Tibial nerve (tissue), 4 donors: ENCODE data around the gene CLCN7. TPM values are rescaled to one million over a fixed set of nuclear protein-coding genes. Genes with fewer than 3 reads are reported as not detected.

Experiments
- DNase-seq, 2 donors: peaks; one replicate each; pipeline ENCODE4 v3.0.0-alpha.2; 2019; ENCODE audit warnings: low spot score in 2 of 2
- H3K27ac ChIP-seq, 4 donors: fragments of 200-600 bp; sonication (generic) in 3 of 4; one replicate each; pipeline ENCODE4 v1.5.1; 2017 to 2019; ENCODE audit warnings: mild to moderate bottlenecking in 1 of 4
- H3K27me3 ChIP-seq, 2 donors: fragments of 200-600 bp; sonication (generic) in 1 of 2; one replicate each; pipeline versions ENCODE4 v1.5.1 to v1.6.0; 2017 to 2019
- H3K36me3 ChIP-seq, 3 donors: fragments of 200-600 bp; sonication (generic); one replicate each; pipeline ENCODE4 v1.5.1; 2018 to 2019
- H3K4me1 ChIP-seq, 4 donors: fragments of 200-600 bp; sonication (generic) in 3 of 4; one replicate each; pipeline ENCODE4 v1.5.1; 2017 to 2019
- H3K4me3 ChIP-seq, 4 donors: fragments of 200-600 bp; sonication (generic) in 3 of 4; one replicate each; pipeline ENCODE4 v1.5.1; 2017 to 2019; ENCODE audit warnings: mild to moderate bottlenecking in 1 of 4, moderate library complexity in 1 of 4
- H3K9me3 ChIP-seq, 4 donors: fragments of 200-600 bp; sonication (generic) in 3 of 4; one replicate each; pipeline ENCODE4 v1.5.1; 2017 to 2019
- EP300 ChIP-seq, 2 donors: sonication (generic); formaldehyde crosslinking; IDR thresholded peaks; one replicate each; pipeline ENCODE4 v1.6.1; 2017; ENCODE audit warnings: antibody characterized with exemption in 2 of 2, mild to moderate bottlenecking in 1 of 2
- POLR2A ChIP-seq, 2 donors: fragments of 450-650 bp; IDR thresholded peaks; one replicate each; pipeline ENCODE4 v1.6.1; 2017; ENCODE audit warnings: antibody characterized with exemption in 2 of 2, mild to moderate bottlenecking in 2 of 2, moderate library complexity in 2 of 2
- WGBS, 2 donors: methylation state at CpG; one replicate each; pipeline ENCODE4 v1.1.5; 2018; 5-methylcytosine and 5-hydroxymethylcytosine counted together
- total RNA-seq, 4 donors: library from RNA; depleted of rRNA; stranded (reverse); fragments of >200 nt; gene quantifications; one replicate each; pipeline ENCODE4 v1.1.0, GENCODE V29; 2016
- TF ChIP-seq, protein P1 (sequence below), 5 experiments: fragments of 200-600 bp in 3 of 5; fragments of 450-650 bp in 2 of 5; sonication (generic) in 3 of 5; IDR thresholded peaks; one replicate each; pipeline ENCODE4 v1.5.1; 2016 to 2019; ENCODE audit warnings: antibody characterized with exemption in 5 of 5, mild to moderate bottlenecking in 3 of 5, moderate library complexity in 2 of 5

CLCN7 gene
- total RNA-seq, 4 donors from 2014 or later: 38.7 to 136 (median 73.1) TPM

DNA sequence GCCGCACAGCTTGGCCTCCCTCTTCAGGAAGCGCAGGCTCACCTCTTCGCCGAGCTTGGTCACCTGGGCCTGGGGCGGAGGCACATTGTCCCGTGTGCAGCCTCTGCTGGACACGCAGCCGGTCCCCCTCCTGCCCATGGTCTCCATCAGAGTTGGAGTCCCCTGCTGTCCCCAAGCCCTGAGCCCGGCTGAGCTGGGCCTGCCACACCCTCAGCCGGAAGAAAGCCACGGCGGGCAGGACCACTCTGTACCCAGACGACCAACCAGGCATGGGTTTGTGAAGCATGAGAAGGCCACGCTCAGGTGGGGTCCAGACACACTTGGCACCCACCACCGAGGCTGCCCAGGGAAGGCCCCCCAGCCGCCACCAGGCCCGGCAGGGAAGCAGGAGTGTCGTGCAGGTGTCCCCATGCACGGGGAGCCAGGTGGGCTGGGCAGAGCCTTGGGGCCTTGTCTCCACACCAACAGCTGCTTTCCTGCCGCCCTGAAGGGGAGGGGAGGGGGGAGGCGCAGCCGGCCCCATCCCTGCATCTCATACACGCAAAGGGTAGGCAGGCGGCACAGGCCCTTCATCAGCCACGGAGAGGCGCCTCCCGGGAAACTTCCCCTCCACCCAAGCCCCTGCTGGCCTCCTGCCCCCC lies 35.6 kb downstream of the CLCN7 start:
- TF ChIP-seq, protein P1, sequence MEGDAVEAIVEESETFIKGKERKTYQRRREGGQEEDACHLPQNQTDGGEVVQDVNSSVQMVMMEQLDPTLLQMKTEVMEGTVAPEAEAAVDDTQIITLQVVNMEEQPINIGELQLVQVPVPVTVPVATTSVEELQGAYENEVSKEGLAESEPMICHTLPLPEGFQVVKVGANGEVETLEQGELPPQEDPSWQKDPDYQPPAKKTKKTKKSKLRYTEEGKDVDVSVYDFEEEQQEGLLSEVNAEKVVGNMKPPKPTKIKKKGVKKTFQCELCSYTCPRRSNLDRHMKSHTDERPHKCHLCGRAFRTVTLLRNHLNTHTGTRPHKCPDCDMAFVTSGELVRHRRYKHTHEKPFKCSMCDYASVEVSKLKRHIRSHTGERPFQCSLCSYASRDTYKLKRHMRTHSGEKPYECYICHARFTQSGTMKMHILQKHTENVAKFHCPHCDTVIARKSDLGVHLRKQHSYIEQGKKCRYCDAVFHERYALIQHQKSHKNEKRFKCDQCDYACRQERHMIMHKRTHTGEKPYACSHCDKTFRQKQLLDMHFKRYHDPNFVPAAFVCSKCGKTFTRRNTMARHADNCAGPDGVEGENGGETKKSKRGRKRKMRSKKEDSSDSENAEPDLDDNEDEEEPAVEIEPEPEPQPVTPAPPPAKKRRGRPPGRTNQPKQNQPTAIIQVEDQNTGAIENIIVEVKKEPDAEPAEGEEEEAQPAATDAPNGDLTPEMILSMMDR (IDR thresholded peaks at IDR 0.05): no peak
- TF ChIP-seq POLR2A (IDR thresholded peaks at IDR 0.05) (no peak), EP300 (IDR thresholded peaks at IDR 0.05) (no peak)
- Histone ChIP-seq H3K9me3 (no peaks in the 10 kb centered on the region), H3K27ac (no peak overlapping the region), H3K4me1 (no peaks in the 10 kb centered on the region), H3K4me3 (no peak overlapping the region), H3K27me3 (no peaks in the 10 kb centered on the region), H3K36me3 (peaks cover 0 to 80% (median 0%) of the 10 kb centered on the region in 3 donors)
- WGBS, 2 donors: 89 to 100% methylated on average over 1 to 22 of the region's 27 CpGs
- DNase-seq: no peak

DNA sequence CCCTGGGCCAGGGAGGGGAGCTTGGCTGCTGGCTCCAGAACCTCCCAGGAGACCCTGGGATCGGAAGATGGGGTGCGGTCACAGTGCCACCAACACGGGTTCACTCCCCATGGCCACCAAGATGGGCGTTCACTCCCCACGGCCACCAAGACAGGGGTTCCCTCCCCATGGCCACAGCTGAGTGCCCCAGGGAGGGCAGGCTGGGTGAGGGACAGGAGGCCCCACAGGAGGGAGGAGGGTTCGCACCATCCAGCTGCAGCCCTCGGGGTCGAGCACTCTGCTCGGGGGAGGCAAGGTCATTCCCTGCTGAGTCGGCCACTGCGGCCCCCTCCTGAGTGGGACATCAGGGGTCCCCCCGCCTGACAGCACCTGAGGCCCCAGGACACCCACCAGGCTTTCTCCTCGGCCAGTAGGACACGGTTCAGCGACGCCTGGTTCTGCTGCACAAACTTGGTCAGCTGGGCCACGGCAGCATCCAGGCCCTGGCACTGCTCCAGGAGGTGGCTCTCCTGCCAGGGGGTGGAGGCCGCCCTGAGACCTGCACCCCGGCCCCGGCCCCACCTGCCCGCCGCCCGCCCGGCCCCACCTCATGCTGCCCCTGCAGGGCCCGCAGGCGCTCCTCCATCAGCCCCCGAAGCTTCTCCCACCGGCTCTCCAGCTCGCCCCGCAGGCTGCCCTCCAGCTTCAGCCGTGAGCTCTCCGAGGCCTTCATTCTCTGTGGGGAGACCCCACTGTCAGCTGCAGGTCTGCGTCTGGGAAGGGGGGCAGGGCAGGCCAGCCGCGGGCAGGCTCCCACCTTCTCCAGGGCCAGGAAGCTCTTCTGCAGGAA lies 36.4 kb downstream of the CLCN7 start:
- no peak overlapping the region for H3K27ac ChIP-seq
- H3K4me1 ChIP-seq: no peaks in the 10 kb centered on the region
- no peak overlapping the region for H3K4me3 ChIP-seq
- H3K27me3 ChIP-seq: no peaks in the 10 kb centered on the region
- TF ChIP-seq EP300 (IDR thresholded peaks at IDR 0.05): no peak
- TF ChIP-seq, protein P1 (IDR thresholded peaks at IDR 0.05): no peak
- TF ChIP-seq POLR2A (IDR thresholded peaks at IDR 0.05): no peak
- H3K9me3 ChIP-seq: no peaks in the 10 kb centered on the region
- H3K36me3 ChIP-seq: peaks cover 0 to 85% (median 0%) of the 10 kb centered on the region in 3 donors
- no peak for DNase-seq
- 81 to 92% methylated on average over 15 to 23 of the region's 35 CpGs for WGBS, 2 donors

DNA sequence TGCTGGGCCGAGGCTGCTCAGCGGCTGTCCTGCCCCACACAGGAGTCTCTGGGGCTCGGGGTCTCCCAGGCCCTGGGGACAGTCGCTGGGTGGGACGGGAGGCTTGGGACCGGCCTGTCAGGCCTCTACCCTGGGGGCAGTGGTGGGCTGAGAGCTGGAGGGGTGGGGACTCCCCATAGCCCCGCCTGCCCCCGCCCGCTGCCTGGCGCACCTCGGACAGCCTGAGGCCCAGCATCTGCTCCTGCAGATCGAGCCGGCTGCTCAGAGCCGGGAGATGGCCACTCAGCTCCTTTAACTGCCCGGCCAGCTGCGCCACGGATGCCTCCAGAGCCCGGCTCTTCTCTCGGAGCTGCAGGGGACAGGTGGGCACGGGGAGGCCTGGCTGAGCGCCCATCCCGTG lies 37.2 kb downstream of the CLCN7 start:
- TF ChIP-seq EP300 (IDR thresholded peaks at IDR 0.05) (no peak), POLR2A (IDR thresholded peaks at IDR 0.05) (no peak)
- TF ChIP-seq, protein P1 (IDR thresholded peaks at IDR 0.05): no peak
- H3K9me3 ChIP-seq: no peaks in the 10 kb centered on the region
- H3K27ac ChIP-seq: no peak overlapping the region
- WGBS, 2 donors: 78 to 90% methylated on average over 14 to 20 of the region's 22 CpGs
- DNase-seq: no peak
- peaks cover 0 to 83% (median 0%) of the 10 kb centered on the region in 3 donors for H3K36me3 ChIP-seq
- H3K27me3 ChIP-seq: no peaks in the 10 kb centered on the region
- H3K4me3 ChIP-seq: no peak overlapping the region
- H3K4me1 ChIP-seq: no peaks in the 10 kb centered on the region

DNA sequence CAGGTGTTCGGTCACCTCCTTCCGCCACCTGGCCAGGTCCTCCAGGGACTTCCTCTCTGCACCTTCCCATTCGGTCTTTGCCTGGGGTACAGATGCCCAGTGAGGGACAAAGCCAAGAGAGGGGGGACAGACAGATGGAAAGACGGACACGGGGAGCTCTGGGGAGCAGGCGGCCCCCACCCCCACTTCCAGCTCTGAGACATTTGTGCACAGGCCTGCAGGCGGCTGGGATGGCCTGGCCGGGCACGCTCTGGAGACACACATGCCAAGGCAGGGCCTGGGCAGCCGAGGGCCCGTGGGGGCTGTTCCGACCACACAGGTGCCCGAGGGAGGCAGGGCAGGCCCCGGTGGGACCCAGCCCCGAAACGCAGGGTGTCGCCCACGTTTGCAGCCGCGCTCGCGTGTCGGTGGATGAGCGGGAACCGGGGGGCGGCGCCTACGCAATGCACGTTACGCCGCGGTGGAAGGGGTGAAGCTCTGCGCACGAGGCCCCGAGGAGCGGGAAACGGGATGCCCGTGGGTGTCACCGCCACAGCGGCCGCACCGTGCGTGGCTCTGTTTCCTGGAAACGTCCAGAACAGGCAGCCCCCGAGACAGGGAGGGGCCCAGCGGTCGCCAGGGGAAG lies 38.0 kb downstream of the CLCN7 start:
- WGBS, 2 donors: 88 to 89% methylated on average over 47 of the region's 47 CpGs
- TF ChIP-seq POLR2A (IDR thresholded peaks at IDR 0.05) (no peak), EP300 (IDR thresholded peaks at IDR 0.05) (no peak)
- TF ChIP-seq, protein P1 (IDR thresholded peaks at IDR 0.05): no peak
- H3K4me3 ChIP-seq: no peak overlapping the region
- no peak overlapping the region for H3K27ac ChIP-seq
- H3K27me3 ChIP-seq: peaks cover 0 to 5% of the 10 kb centered on the region in 2 donors
- peaks cover 0 to 77% (median 0%) of the 10 kb centered on the region in 3 donors for H3K36me3 ChIP-seq
- H3K4me1 ChIP-seq: no peaks in the 10 kb centered on the region
- DNase-seq: no peak
- no peaks in the 10 kb centered on the region for H3K9me3 ChIP-seq
